IMR-90 (cell line): ENCODE measurements around the gene MEPE. TPM values are rescaled to one million over a fixed set of nuclear protein-coding genes. Genes with fewer than 3 reads are reported as not detected.

Source experiments
- ATAC-seq: fragments of 200-7000 bp; cut with Tn5 transposase; 2 replicates; pipeline ENCODE4 v1.9.1; 2020; ENCODE audit warnings: low read depth, mild to moderate bottlenecking, moderate library complexity
- BruUV-seq: library from RNA; stranded (reverse); fragments of 400-500 nt; replicated peaks from 2 replicates; lab custom pipeline; 2021; lab: Mats Ljungman, UMichigan
- CTCF ChIA-PET: fragments of 300-600 bp; formaldehyde crosslinking; extraction: SDS; loops from one replicate; lab custom pipeline; 2021; ENCODE audit warnings: antibody characterized with exemption; lab: Yijun Ruan, JAX
- POLR2A ChIA-PET: fragments of 300-600 bp; sonication (Branson Sonifier 250); formaldehyde crosslinking; loops from one replicate; lab custom pipeline; 2022; ENCODE audit warnings: antibody characterized with exemption; ENCODE audit not compliant: unreplicated experiment; lab: Charles Lee
- DNase-seq: peaks from one replicate; pipeline ENCODE4 v3.0.0; 2013
- H2AFZ ChIP-seq: replicated peaks from 2 replicates; pipeline ENCODE3; 2013; ENCODE audit warnings: low read length, mild to moderate bottlenecking; ENCODE audit not compliant: poor library complexity
- H2AK5ac ChIP-seq: 2 replicates; pipeline ENCODE4 v1.6.1; 2013; ENCODE audit warnings: low read depth, low read length, inconsistent platforms
- H2AK9ac ChIP-seq: replicated peaks from 2 replicates; pipeline ENCODE3; 2013; ENCODE audit warnings: mild to moderate bottlenecking, low read depth, low read length, moderate library complexity; ENCODE audit not compliant: poor library complexity
- H2BK120ac ChIP-seq: 2 replicates; pipeline ENCODE4 v1.6.1; 2013; ENCODE audit warnings: low read depth, low read length, inconsistent platforms
- H2BK15ac ChIP-seq: 3 replicates; pipeline ENCODE4 v1.6.1; 2013; ENCODE audit warnings: low read depth, low read length, inconsistent platforms
- H2BK20ac ChIP-seq: 2 replicates; pipeline ENCODE4 v1.6.1; 2013; ENCODE audit warnings: low read depth, mild to moderate bottlenecking, inconsistent platforms, low read length, moderate library complexity
- H2BK5ac ChIP-seq: 2 replicates; pipeline ENCODE4 v1.6.1; 2013; ENCODE audit warnings: mild to moderate bottlenecking, low read depth, low read length, inconsistent platforms; ENCODE audit not compliant: poor library complexity, severe bottlenecking
- H3K14ac ChIP-seq: replicated peaks from 2 replicates; pipeline ENCODE4 v1.6.1; 2013; ENCODE audit warnings: low read depth, low read length, inconsistent platforms
- H3K18ac ChIP-seq: 2 replicates; pipeline ENCODE4 v1.6.1; 2013; ENCODE audit warnings: low read depth, low read length, control low read depth
- H3K23ac ChIP-seq: 2 replicates; pipeline ENCODE4 v1.6.1; 2013; ENCODE audit warnings: low read depth, low read length, inconsistent platforms
- H3K27ac ChIP-seq: 2 replicates; pipeline ENCODE4 v1.5.1; 2013; ENCODE audit warnings: mild to moderate bottlenecking, control low read depth, low read length; ENCODE audit not compliant: insufficient read depth
- H3K27me3 ChIP-seq: 2 replicates; pipeline ENCODE4 v1.6.1; 2013; ENCODE audit warnings: low read length; ENCODE audit not compliant: control insufficient read depth, insufficient read depth
- H3K36me3 ChIP-seq: 2 replicates; pipeline ENCODE4 v1.6.1; 2013; ENCODE audit warnings: low read length, mixed read lengths; ENCODE audit not compliant: control insufficient read depth, insufficient read depth
- H3K4ac ChIP-seq: 2 replicates; pipeline ENCODE4 v1.6.1; 2013; ENCODE audit warnings: low read depth, low read length, inconsistent platforms
- H3K4me1 ChIP-seq: 2 replicates; pipeline ENCODE4 v1.6.1; 2013; ENCODE audit warnings: low read length, mixed read lengths; ENCODE audit not compliant: control insufficient read depth, insufficient read depth
- H3K4me2 ChIP-seq: 2 replicates; pipeline ENCODE4 v1.6.1; 2013; ENCODE audit warnings: low read depth, mild to moderate bottlenecking, control low read depth, low read length, moderate library complexity
- H3K4me3 ChIP-seq: 2 replicates; pipeline ENCODE4 v1.5.1; 2013; ENCODE audit warnings: low read depth, mild to moderate bottlenecking, control low read depth, low read length, moderate library complexity; ENCODE audit not compliant: insufficient read depth
- H3K56ac ChIP-seq: 2 replicates; pipeline ENCODE4 v1.6.1; 2013; ENCODE audit warnings: low read length, inconsistent platforms; ENCODE audit not compliant: insufficient read depth; ENCODE audit errors: extremely low read depth
- H3K79me1 ChIP-seq, 2 experiments: 2 replicates each; pipeline ENCODE4 v1.6.1; 2013; ENCODE audit warnings: low read length in 2 of 2, inconsistent platforms in 1 of 2, low read depth in 1 of 2
- H3K9ac ChIP-seq: 2 replicates; pipeline ENCODE4 v1.6.1; 2013; ENCODE audit warnings: low read depth, low read length, control low read depth
- H3K9me1 ChIP-seq: 2 replicates; pipeline ENCODE4 v1.6.1; 2013; ENCODE audit warnings: low read length, inconsistent platforms; ENCODE audit not compliant: insufficient read depth
- H3K9me3 ChIP-seq: 2 replicates; pipeline ENCODE4 v1.6.1; 2013; ENCODE audit warnings: low read length; ENCODE audit not compliant: control insufficient read depth, insufficient read depth
- H4K20me1 ChIP-seq: 2 replicates; pipeline ENCODE4 v1.6.1; 2013; ENCODE audit warnings: low read length, inconsistent platforms; ENCODE audit not compliant: insufficient read depth
- H4K5ac ChIP-seq: 2 replicates; pipeline ENCODE4 v1.6.1; 2013; ENCODE audit warnings: mild to moderate bottlenecking, low read depth, low read length, control low read depth
- H4K8ac ChIP-seq, 2 experiments: 2 replicates each; pipeline ENCODE4 v1.6.1; 2013; ENCODE audit warnings: low read depth in 2 of 2, low read length in 2 of 2, control low read depth in 1 of 2, inconsistent platforms in 1 of 2
- H4K91ac ChIP-seq: 2 replicates; pipeline ENCODE4 v1.6.1; 2013; ENCODE audit warnings: low read depth, low read length, inconsistent platforms; ENCODE audit not compliant: insufficient read depth
- CEBPB ChIP-seq: IDR thresholded peaks from 2 replicates; pipeline ENCODE4 v1.6.1; 2012; ENCODE audit warnings: low read depth, low read length, improper control_type of control experiment
- CHD1 ChIP-seq: IDR thresholded peaks from 2 replicates; pipeline ENCODE4 v1.6.1; 2012; ENCODE audit warnings: low read depth, low read length, improper control_type of control experiment
- ELK1 ChIP-seq: fragments of 150-350 bp; IDR thresholded peaks from 2 replicates; pipeline ENCODE4 v1.6.1; 2016; ENCODE audit warnings: low read depth, mild to moderate bottlenecking, low read length, moderate library complexity, borderline replicate concordance
- FOS ChIP-seq: fragments of 150-350 bp; IDR thresholded peaks from 2 replicates; pipeline ENCODE4 v1.6.1; 2016; ENCODE audit warnings: low read depth, low read length
- MAZ ChIP-seq: IDR thresholded peaks from 2 replicates; pipeline ENCODE4 v1.6.1; 2012; ENCODE audit warnings: low read depth, mild to moderate bottlenecking, low read length, improper control_type of control experiment, moderate library complexity, borderline replicate concordance
- RFX5 ChIP-seq: IDR thresholded peaks from 2 replicates; pipeline ENCODE4 v1.8.0; 2012; ENCODE audit warnings: low read depth, mild to moderate bottlenecking, low read length, moderate library complexity
- USF2 ChIP-seq: fragments of 150-350 bp; IDR thresholded peaks from 2 replicates; pipeline ENCODE4 v1.6.1; 2017; ENCODE audit warnings: mild to moderate bottlenecking, antibody characterized with exemption, low read length, low read depth
- WGBS, 2 experiments: methylation state at CpG; one replicate each; pipeline versions ENCODE4 v1.1.5 to v1.1.7; 2013; ENCODE audit warnings: missing lambda C conversion rate in 2 of 2; ENCODE audit not compliant: insufficient read length in 1 of 2; ENCODE audit errors: extremely low coverage in 2 of 2; 5-methylcytosine and 5-hydroxymethylcytosine counted together
- dilution Hi-C: fragments of 300-500 bp; cut with HindIII; formaldehyde crosslinking; loops from one replicate; pipeline ENCODE4 v1.14.3; 2018; ENCODE audit warnings: low sequenced_read_pairs; ENCODE audit not compliant: unreplicated experiment
- in situ Hi-C: fragments of 300-500 bp; cut with MboI; formaldehyde crosslinking; loops from 3 replicates; pipeline ENCODE4 v1.14.3; 2019; ENCODE audit warnings: low sequenced_read_pairs, inconsistent platforms, mixed read lengths
- intact Hi-C: fragments of 100-400 bp; cut with micrococcal nuclease; formaldehyde crosslinking; loops from 2 replicates; pipeline ENCODE4 v1.10.0; 2022
- polyA plus RNA-seq, 3 experiments: library from polyadenylated mRNA; depleted of rRNA; stranded (reverse); fragments of >200 nt; gene quantifications; 2 replicates each; pipeline ENCODE4 v1.2.3, GENCODE V29; 2012; ENCODE audit warnings: low replicate concordance in 1 of 3
- total RNA-seq: library from RNA; depleted of rRNA; stranded (reverse); fragments of >200 nt; gene quantifications from 2 replicates; pipeline ENCODE4 v1.2.3, GENCODE V29; 2012

Gene MEPE
- total and polyA plus RNA-seq, 2 of the 4 experiments (the other 2 are of a cell fraction), result not detected

GRCh38 chr4:87844452-87844851 lies 11.7 kb downstream of the MEPE start:
- H3K36me3 ChIP-seq, result no peaks in the 10 kb centered on the region
- H4K91ac ChIP-seq, result no peak overlapping the region
- no CpG with 5 or more reads among the region's 1 CpG for WGBS, 2 experiments
- H2AK9ac ChIP-seq, result no peak overlapping the region
- intact Hi-C loops, result no loop called here
- no peak overlapping the region for H3K4me3 ChIP-seq
- no peak for ATAC-seq
- H2BK15ac ChIP-seq, result no peak overlapping the region
- no peak overlapping the region for H3K27ac ChIP-seq
- no peak overlapping the region for H3K9ac ChIP-seq
- in situ Hi-C loops, result loop anchor here (10.0 kb wide), 1 partner anchor 300 kb away; no protein-coding TSS in a partner anchor
- no peak overlapping the region for H3K4ac ChIP-seq
- BruUV-seq, result no TSS peak
- H3K4me1 ChIP-seq, result no peaks in the 10 kb centered on the region
- H3K23ac ChIP-seq, result no peak overlapping the region
- H3K9me1 ChIP-seq, result no peaks in the 10 kb centered on the region
- ChIA-PET POLR2A (no interaction called here), CTCF (interaction anchor here (1.2 kb wide), 1 partner anchor 10 kb away, joined by 3 read pairs; no protein-coding TSS in a partner anchor)
- H3K18ac ChIP-seq, result no peak overlapping the region
- no peak overlapping the region for H4K5ac ChIP-seq
- H4K8ac ChIP-seq, result no peak overlapping the region
- no peaks in the 10 kb centered on the region for H3K9me3 ChIP-seq
- dilution Hi-C loops, result no loop called here
- no peak overlapping the region for H3K4me2 ChIP-seq
- H2AFZ ChIP-seq, result no peak overlapping the region
- no peak overlapping the region for H2AK5ac ChIP-seq
- H2BK20ac ChIP-seq, result no peak overlapping the region
- no peak for DNase-seq
- no peak overlapping the region for H3K14ac ChIP-seq
- no peaks in the 10 kb centered on the region for H3K79me1 ChIP-seq
- peaks cover 6% of the 10 kb centered on the region for H3K27me3 ChIP-seq
- TF ChIP-seq CEBPB (no peak), MAZ (no peak), CHD1 (no peak), USF2 (no peak), ELK1 (no peak), FOS (no peak), RFX5 (no peak)
- no peak overlapping the region for H2BK5ac ChIP-seq
- no peaks in the 10 kb centered on the region for H4K20me1 ChIP-seq
- H3K56ac ChIP-seq, result no peak overlapping the region
- no peak overlapping the region for H2BK120ac ChIP-seq
